WTC11 (cell line): ENCODE measurements around the gene EFCAB12.

ENCODE experiments used
- CTCF ChIP-seq: fragments of 200-600 bp; IDR thresholded peaks from 2 replicates; pipeline ENCODE4 v1.8.0; 2022; ENCODE audit warnings: antibody characterized with exemption
- FOXP1 ChIP-seq: sonication (generic); formaldehyde crosslinking; IDR thresholded peaks from 2 replicates; pipeline ENCODE4 v1.8.0; 2022; ENCODE audit warnings: missing genetic modification reagents, mild to moderate bottlenecking, moderate library complexity, borderline replicate concordance
- MAX ChIP-seq: sonication (generic); formaldehyde crosslinking; IDR thresholded peaks from 2 replicates; pipeline ENCODE4 v1.8.0; 2022; ENCODE audit warnings: mild to moderate bottlenecking, missing genetic modification reagents
- NFYB ChIP-seq: sonication (generic); formaldehyde crosslinking; conservative IDR thresholded peaks from 2 replicates; pipeline ENCODE4 v1.8.0; 2022; ENCODE audit warnings: low read depth, missing genetic modification reagents
- SOX15 ChIP-seq: fragments of 250-450 bp; sonication (Bioruptor Pico); IDR thresholded peaks from 2 replicates; pipeline ENCODE4 v1.9.0; 2021; ENCODE audit warnings: mild to moderate bottlenecking
- ZBTB43 ChIP-seq: sonication (generic); formaldehyde crosslinking; IDR thresholded peaks from 2 replicates; pipeline ENCODE4 v1.8.1; 2023; ENCODE audit warnings: mild to moderate bottlenecking, missing genetic modification reagents
- ZNF281 ChIP-seq: sonication (generic); formaldehyde crosslinking; IDR thresholded peaks from 2 replicates; pipeline ENCODE4 v1.8.0; 2023; ENCODE audit warnings: mild to moderate bottlenecking, missing genetic modification reagents

- TF ChIP-seq FOXP1 (CRISPR knock-in tag) (no peak), CTCF (no peak), ZBTB43 (no peak), SOX15 (CRISPR knock-in tag) (no peak), MAX (CRISPR knock-in tag) (no peak), ZNF281 (CRISPR knock-in tag) (no peak), NFYB (CRISPR knock-in tag) (no peak)
These were observed 13.3 kb upstream of the EFCAB12 start for GRCh38 chr3:129441782-129442181.
